ENCODE data around the gene ZNF727.
"Not testable (repeated sequence)": the region's sequence is repeated elsewhere in the genome, so short reads cannot be mapped to it uniquely, and the experiment has no call there.

DNA sequence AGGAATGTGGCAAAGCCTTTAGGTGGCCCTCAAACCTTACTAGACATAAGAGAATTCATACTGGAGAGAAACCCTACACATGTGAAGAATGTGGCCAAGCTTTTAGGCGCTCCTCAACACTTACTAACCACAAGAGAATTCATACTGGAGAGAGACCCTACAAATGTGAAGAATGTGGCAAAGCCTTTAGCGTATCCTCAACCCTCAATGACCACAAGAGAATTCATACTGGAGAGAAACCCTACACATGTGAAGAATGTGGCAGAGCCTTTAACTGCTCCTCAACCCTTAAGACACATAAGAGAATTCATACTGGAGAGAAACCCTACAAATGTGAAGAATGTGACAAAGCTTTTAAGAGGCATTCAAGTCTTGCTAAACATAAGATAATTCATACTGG lies 29.7 kb upstream of the ZNF727 start:
- TF ChIP-seq POLR2AphosphoS5 (IDR thresholded peaks at IDR 0.05; ENCODE audit: low read depth, low read length); CTCF (IDR thresholded peaks at IDR 0.05 in 2 of 3, conservative IDR thresholded peaks at IDR 0.05 in 1 of 3; ENCODE audit: borderline replicate concordance in 1 of 3, insufficient read depth in 1 of 3, low read depth in 2 of 3, low read length in 2 of 3); SP1 (IDR thresholded peaks at IDR 0.05; ENCODE audit: low read depth); SRF (IDR thresholded peaks at IDR 0.05; ENCODE audit: low read depth); EZH2 (IDR thresholded peaks at IDR 0.05); SIN3A (IDR thresholded peaks at IDR 0.05; ENCODE audit: low read depth); POLR2A (IDR thresholded peaks at IDR 0.05; ENCODE audit: borderline replicate concordance, extremely low read depth, insufficient read depth, insufficient read length); RAD21 (IDR thresholded peaks at IDR 0.05; ENCODE audit: low read depth); CEBPB (IDR thresholded peaks at IDR 0.05; ENCODE audit: low read depth): not testable (repeated sequence)
- TF ChIP-seq, protein P1, sequence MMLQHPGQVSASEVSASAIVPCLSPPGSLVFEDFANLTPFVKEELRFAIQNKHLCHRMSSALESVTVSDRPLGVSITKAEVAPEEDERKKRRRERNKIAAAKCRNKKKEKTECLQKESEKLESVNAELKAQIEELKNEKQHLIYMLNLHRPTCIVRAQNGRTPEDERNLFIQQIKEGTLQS (IDR thresholded peaks at IDR 0.05), result not testable (repeated sequence)
